CD4-positive, alpha-beta T cell treated with Interleukin-21 for 1 hour (primary cell): ENCODE measurements around the gene ACVR1.
A peak's percentile ranks its signal among the peaks of the same experiment; 100 is the strongest.
"Not testable (repeated sequence)": the region's sequence is repeated elsewhere in the genome, so short reads cannot be mapped to it uniquely, and the experiment has no call there.

Source experiments
- DNase-seq: peaks from one replicate; pipeline ENCODE4 v3.0.0-alpha.2; 2020

The ACVR1 gene

DNA sequence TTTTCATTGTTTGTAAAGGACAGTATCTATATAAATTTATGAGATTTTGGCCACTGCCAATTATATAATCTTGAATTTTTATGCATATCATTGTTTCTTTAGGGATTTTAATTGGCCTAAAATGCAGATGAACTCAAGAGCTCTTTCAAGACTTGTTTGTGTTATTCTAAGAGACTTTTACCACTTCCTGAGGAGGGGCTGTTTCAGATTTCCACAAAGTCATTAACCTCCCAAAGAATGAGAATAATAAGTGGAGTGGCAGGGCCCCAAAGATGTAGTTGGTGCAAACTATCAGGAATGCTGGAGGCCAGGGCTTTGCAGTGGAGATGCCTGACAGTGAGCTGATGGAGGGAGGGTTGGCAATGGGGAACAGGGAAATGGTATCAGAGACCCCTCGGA is 15.5 kb upstream of the ACVR1 start:
- DNase-seq: peak; percentile 8

DNA sequence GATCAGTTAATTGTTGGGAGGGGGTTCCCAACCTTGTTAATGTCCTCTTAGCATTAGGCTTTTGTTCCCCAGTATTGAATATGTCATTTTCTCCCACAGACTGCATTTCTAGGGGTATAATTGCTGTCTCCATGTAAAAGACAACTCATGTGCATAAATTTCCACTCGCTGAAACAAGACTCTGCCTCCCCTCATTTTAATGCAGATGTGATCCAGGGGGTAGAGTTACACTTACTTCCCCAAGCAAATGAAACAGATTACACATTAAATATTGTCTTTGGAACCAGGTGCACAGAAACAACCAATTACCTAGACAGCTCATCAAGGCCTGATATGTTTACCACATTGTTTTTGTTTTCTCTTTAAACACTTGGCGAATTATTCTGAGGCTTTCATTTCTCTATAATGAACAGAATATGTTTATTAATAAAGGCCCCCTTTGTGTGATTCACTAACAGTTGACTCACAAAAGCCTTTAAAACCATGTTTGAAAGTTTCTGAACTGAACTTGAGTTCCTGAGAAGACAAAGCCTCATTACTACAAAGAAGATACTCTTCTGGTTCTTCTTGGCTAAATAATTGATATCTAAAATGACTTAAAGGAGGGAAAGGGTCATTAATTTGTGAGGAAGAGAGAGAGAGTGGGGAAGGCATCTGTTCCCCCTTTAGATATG is 15.0 kb upstream of the ACVR1 start:
- DNase-seq: no peak

DNA sequence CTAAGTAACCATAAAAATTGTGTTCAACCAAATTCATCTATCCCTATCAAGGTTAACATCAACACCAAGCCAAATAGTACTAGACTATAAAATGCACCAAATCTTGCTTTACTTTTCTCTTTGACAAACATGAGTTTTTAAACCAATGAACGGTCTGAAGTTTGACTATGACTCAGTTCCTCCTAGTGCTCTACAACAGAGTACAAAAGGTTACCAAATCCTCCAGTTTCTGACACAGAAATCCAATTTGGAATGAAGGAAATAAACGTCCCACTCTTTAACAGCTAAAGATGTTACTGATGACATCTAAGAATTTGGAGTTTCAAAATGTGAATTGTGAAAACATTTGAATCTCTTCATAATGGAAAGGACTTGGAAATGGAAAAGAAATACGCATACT is 11.8 kb upstream of the ACVR1 start:
- no peak for DNase-seq

DNA sequence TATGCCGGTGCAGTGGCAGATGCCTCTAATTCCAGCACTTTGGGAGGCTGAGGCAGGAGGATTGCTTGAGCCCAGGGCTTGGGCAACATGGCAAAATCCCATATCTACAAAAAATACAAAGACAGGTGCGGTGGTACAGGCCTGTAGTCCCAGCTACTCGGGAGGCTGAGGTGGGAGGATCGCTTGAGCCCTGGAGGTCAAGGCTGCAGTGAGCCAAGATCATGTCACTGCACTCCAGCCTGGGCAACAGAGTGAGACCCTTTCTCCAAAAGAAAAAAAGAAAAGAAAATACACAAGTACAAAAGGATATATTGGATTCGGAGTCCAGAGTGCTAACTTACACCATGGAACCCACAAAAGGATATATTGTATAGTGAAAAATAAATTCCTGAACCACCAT is 8.4 kb upstream of the ACVR1 start:
- not testable (repeated sequence) for DNase-seq

DNA sequence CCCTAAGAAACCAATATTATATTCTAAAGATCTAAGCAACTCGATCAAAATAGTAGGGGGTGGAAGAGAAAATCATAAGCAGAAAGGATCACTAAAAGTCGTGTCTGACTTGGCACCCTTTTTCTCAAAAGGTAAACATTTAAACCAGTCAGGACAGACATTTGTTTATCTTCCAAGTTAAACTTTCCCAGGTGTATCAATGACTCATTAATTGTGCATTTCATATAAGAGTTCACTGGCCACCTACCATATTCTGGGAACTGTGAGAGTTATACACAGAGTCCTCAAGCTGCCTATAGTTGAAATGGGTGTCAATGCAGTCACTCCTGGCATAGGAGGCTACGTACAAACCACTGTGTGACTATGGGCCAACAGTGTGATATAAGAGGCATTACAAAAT is 4.8 kb upstream of the ACVR1 start:
- DNase-seq: no peak

DNA sequence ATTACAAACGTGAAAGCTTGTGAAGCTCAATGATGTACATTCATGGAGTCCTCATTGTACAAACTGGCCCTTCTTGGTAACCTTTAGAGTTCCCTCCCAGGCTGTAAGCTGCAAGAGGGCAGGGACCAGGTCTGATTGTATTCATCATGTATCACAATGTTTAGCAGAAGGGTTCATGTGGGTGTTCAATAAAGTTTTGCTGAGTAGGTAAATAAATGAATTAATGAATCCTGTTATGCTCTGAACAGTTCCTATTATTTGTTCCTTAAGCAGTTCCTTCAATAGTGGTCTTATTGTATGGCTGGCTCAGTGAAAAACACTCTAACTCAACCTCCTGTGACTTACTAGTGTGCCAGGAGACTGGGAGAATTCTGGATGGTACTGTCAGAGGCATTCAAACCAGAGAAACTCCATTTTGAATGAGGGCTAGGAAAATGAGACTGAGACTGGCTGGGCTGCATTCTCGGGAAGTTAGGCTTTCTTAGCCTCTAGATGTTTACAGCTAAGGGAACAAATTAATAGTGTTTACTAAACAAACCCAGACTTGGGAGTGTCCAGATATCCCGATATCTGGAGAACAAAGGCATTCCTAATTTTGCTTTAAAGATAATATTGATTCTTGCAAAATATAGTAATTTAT is 1.8 kb upstream of the ACVR1 start:
- no peak for DNase-seq

DNA sequence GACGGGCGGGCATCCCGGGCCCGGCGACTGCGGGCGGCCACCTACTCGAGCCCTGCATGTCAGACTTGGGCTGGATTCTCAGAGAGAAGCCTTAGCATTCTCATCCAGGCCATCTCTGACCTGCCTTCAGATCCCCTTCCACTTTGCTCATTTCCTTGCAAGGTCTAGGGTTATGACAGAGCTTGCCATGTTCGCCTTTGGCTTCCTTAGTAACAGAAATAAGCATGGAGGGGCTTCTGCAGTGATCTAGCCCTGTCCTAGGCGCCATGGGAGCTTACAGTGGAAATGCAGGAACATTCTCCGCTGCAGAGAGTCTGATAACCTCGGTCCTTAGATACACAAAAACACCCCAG is 632 bp upstream of the ACVR1 start:
- DNase-seq: no peak

DNA sequence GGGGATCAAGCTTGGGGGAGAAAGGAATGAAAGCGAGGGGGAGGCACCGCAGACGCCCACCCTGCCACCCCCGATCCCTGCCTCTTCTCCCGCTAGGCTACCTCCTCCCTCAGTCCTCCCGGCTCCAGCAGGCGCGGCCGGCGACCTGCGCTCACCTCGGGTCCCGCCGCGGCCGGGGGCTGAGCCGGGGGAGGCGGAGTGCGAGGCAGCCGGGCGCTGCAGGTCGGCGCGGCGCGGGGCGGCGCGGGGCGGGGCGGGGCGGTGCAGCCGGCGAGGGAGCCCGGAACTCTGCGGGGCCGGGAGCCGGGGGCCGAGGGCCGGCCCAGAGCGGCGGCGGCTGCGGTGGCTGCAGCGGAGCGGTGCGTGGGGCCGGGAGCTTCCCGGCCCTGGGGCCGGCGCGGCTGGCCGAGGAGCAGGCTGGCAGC is 477 bp downstream of the ACVR1 start:
- no peak for DNase-seq

DNA sequence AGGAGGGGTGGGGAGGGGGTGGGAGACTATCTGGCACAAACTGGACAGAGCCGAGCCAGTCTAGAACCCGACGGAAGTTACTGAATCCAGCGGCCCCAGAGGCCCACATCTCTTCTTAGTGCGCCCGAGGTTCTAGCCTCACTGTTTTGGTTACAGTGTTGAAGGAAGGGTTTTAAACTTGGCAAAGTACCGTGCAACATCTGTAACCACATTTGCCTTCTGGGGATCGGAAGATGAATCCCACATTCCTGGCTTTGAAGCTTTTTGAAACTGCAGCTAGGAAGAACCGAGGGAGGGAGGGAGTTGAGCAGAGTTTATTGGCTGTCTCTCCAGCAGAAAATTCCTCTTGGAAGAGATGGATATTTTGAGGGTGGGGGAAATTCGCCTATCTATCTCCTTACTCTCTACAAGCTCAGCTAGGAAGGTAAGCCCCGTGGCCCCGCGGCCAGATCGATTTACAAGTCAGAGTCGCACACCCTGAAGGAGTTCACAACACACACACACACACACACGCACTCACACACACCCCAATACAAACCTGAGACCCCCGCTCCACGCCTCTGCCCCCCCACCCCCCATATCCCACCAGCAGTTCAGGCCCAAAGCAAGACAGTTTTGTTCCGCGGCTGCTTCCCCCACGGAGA is 1.0 kb downstream of the ACVR1 start:
- peak; percentile 17 for DNase-seq

DNA sequence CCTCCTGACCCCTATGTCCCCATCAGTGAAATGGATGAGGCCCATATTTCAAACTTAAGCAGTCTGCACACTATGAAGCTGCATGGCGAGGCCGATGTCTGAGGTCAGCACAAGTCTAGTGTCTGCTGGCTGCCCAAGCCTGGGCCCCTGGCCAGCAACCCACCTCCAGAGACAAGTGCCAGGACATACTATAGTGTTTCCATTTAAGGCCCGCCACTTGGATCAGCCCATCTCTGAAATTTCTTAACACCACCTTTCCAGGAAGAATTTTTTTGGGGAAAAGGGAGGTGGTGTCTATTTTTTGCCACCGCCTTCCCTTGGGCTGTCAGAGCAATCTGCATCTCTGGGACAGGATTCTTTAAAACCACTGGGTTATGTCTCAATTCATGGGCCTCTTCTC is 1.8 kb downstream of the ACVR1 start:
- DNase-seq: no peak

DNA sequence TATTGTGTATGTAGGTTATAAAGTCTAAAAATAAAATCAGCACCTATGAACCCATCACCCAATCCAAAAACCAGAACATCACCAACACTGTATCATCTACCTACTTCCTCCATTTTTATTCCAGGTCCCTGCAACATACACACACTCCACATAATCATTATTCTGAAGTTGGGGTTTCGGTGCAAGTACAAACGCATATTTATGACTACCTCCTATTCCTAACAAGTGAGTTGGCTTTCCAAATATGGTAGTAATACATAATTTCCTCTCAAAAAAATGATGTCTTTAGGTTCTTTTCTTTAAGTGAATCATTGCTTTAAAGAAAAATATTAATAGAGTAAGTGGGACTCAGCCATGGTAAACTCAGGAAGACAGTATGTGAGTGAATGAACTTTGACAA is 3.3 kb downstream of the ACVR1 start:
- no peak for DNase-seq

DNA sequence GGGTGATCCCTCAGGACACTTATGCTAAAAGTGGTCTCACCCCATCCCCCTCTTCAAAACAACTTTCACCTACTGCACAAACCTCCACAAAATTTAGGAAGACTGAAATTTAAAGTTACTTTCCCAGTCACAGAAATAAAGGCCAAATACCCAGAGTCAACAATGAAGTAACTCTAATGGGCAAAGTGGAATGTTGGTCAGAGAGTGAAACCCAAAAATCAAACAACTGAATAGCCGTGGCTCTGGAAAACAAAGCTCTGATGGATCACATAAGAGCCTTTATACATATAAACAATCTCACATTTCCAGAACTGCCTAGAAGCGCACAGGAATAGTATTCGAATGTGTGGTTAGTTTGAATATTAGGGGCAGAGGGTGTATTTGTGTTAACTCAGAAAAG is 4.7 kb downstream of the ACVR1 start:
- no peak for DNase-seq

DNA sequence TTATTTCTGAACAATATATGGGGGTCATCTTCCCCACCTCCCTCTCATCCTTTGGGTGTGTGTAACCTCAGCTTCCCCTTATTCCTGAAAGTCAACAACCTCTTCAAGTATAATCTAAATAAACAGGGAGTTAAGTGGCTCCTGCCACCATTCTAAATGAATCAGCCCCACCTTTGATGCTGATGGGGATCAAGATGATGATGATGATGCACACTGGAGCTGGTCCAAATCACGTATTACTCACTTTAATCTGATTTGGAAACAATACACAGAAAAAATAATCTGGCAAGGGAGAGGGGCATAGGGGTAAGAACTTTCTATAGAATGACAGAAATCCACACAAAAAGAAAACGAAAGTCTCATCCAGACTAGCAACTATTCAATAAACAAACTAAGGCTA is 7.1 kb downstream of the ACVR1 start:
- DNase-seq: no peak

DNA sequence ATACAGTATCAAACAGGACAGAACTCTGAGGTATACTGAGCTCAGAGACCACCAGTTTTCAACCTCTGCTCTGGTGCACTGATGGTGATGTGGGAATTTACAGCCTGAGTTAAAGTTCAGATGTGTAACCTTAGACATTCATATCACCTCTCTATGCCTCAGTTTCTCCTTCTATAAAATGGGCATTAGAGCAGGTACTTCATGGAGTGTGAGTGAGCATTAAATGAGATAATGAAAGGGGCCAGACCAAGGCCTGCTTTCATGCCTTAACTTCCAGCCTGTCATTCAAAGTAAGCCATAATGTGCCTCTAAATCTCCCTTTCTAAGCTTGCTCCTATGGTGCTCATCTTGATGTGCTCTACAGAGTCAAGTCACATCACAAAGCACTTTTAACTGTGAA is 8.4 kb downstream of the ACVR1 start:
- DNase-seq: no peak

DNA sequence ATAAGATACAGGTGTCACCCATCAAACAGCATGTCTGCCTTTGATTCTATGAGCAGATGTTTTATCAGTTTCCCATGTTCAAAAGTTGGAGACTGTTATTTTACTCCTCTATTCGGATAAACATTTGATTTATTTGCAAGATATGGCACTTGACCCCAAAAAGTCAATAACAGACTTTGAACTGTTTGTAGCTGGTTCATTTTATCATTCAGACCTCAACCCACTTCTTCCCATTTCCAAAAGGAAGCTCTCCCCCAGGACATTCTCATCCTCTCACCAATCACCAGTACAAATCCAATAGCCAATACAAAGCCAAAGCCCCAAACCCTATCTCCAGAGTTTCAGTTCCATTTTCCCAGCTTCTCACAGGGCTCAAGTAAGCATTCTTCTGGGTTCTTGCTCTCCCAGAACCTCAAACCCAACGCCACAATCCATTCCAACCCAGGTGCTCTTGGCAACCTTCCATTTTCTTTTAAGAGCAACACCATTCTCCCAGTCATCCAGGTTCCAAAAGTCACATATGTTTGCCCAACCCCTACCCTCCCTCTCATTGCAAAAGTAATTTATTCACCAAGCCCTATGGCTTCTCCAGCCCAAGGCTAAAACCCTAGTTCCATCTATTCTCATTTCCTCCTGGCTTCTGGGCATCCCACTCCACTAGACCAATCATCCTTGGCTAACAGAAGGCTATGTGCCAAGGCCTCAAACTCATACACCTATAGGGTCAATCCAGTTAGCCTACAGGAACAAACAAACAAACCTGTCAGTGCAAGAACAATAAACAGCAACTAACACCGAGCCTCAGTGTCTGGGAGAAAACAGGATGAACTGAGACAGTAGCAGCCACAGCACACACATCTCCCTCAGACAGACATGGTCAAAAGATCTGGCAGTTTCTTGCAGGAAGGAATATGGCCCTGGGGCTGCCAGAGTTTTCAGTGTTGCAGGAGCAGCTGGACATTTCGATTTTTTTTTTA is 9.2 kb downstream of the ACVR1 start:
- DNase-seq: no peak

DNA sequence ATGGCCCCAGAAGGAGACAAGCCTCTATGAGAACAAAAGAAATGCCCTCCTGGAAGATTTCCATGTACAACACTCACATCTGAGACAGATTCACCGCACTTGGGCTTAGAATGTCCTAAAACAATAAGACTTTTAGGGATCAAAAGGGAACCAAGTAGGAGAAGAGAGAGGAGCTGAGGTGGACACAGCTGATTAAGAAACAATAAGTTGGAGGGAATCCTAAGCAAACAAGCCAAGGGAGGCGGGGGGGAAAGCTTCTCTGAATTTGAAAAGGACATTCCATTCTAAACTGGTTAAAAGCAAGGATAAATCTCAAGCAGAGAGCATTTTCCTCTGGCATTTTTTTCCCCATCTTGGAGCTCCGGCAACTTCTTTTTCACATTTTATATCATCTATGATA is 9.9 kb downstream of the ACVR1 start:
- DNase-seq: no peak

DNA sequence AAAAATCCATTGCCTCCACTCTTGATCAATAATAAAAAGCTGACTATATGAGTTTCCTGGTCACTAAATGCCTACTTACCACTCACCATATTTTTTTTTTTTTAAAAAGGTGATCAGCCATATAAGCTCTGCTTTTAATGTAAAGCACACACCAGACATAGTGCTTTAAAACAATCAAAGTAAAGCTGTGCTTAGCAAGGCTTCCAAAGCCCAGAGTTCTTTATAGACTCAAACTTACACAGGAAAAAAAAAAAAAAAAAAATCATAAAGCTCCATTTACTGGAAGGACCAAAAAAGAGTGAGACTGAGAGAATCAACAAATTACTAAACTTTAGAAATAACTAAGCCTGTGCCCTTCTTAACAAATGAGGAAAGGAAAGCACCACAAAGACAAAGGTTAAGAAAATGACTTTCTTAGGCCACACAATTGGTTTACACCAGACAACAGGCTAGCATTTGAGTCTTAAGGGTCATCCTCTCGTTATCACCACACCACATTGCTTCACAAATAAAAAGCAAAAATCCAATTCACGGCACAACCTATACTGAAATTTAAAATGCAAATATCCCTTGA is 11.2 kb downstream of the ACVR1 start:
- DNase-seq: no peak

DNA sequence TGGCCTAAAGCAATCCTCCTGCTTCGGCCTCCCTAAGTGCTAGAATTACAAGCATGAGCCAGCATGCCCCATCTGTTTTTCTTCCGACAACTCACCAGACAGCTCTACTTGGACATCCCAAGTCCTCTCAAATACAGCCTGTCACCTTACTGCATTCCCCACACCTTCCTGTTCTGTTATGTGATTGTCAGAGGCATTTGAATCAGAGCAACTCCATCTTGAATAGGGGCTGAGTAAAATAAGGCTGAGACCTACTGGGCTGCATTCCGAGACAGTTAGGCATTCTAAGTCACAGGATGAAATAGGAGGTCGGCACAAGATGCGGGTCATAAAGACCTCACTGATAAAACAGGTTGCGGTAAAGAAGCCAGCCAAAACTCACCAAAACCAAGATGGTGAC is 17.3 kb downstream of the ACVR1 start:
- DNase-seq: no peak

DNA sequence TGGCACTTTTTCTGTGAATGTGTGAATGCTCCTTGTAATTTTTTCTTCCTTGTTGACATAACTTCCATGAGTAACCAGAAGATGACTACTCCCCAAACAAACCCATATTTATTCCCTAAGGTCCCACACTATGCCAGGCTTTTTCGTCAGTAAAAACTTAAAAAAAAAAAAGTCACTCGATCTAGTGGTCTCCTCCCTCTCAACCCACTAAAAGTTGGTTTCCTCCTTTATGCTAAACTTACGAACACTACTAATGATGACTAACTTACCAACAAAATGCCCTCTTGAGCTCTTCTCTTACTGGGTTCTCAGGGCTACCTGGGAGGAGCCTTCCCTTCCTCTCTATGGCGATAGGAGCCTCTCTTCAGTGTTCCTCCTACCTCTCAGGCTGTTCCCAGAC is 18.2 kb downstream of the ACVR1 start:
- DNase-seq: no peak

DNA sequence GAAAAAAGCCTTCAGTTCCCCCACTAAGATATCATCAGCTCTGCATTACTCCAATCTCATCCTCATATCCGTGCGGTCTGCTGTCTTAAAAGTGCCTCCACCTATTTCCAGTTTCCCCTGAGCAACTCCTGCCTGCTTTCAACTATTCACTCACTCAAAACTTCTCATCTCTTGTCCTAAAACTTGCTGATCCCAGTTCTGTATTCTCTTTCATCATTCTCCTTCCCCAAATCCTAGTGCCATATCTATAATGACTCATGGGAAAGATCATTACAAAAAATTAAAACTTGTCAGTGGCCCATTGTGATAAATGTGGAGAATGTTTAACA is 20.0 kb downstream of the ACVR1 start:
- no peak for DNase-seq

DNA sequence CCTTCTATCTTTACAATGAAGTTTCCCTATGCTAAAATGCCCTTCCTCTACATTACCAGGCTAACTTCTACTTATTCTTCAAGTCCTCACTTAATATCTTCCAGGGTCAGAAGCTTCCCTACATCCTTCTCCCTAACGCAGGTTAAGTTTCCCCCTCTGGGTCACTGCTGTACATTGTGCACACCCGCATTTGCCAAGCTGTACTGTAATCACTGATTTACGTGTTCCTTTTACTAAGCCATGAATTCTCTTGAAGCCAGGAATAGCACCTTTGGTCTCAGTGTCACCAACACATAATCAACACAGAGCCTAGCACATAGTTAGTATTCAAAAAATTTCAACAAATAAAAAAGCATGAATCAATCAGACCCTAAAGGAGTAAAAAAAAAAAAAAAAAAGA is 22.3 kb downstream of the ACVR1 start:
- DNase-seq: no peak

DNA sequence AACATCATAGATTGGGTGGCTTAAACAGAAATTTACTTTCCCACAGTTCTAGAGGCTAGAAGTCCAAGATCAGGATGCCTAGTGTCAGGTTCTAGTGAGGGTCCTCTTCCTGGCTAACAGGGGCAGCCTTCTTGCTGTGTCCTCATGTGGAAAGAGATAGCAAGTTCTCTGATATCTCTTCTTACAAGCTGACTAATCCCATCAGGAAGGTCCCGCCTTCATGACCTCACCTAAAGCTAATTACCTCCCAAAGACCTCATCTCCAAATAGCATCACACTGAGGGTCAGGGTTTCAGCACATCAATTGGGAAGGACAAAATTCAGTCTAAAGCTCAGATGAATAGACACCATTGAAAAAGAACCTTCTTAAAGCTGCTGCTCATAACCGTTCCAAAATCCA is 22.9 kb downstream of the ACVR1 start:
- DNase-seq: no peak

DNA sequence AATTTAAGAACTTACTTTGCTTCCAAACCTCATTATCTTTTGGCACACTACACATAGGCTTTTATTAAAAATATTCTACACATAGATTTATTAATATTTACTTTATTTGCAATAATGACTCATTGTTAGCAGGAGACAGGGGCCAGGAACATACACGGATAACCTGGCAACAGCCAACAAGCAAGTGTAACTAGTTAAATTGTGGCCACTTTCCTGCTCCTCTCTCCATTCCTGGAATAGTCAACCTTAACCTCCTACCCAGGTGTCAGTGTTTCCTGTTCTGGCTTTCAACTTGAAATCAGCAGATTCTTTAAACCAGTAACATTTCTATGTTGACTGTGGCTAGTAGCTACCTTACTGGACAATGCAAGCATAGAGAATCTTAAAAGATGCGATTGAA is 26.5 kb downstream of the ACVR1 start:
- DNase-seq: no peak
